GM21786 (cell line): ENCODE results near the gene CADM1.

Experiments
- ATAC-seq: cut with Tn5 transposase; IDR thresholded peaks from one replicate; pipeline ENCODE4 v1.9.1; 2021; ENCODE audit not compliant: unreplicated experiment

The CADM1 gene

DNA sequence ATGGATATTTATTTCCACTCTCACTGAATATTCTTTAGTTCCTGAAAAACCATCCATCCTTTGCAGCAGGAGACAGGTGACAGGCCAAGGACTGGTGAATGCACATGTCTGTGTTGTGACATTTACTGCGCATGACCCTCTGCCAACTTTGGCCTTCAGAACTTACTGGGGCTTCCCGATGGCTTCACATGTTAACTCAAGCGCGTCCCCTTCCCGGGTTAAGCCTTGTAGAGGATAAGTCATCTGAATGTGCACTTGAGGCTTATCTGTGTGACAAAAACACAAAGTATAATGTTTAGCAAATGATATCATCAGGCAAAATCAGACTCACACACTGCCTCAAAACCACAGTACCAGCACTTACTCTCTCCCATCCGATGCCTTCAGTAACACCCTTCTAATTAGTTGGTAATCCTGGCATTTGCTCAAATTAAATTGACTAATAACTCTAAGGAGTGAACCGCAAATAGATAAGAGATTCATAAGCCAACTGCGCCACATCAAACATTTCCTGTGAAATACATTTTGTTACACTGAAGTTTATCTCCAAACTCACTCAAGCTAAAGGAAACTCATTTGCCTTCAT is 286.4 kb downstream of the CADM1 start:
- ATAC-seq: no peak

DNA sequence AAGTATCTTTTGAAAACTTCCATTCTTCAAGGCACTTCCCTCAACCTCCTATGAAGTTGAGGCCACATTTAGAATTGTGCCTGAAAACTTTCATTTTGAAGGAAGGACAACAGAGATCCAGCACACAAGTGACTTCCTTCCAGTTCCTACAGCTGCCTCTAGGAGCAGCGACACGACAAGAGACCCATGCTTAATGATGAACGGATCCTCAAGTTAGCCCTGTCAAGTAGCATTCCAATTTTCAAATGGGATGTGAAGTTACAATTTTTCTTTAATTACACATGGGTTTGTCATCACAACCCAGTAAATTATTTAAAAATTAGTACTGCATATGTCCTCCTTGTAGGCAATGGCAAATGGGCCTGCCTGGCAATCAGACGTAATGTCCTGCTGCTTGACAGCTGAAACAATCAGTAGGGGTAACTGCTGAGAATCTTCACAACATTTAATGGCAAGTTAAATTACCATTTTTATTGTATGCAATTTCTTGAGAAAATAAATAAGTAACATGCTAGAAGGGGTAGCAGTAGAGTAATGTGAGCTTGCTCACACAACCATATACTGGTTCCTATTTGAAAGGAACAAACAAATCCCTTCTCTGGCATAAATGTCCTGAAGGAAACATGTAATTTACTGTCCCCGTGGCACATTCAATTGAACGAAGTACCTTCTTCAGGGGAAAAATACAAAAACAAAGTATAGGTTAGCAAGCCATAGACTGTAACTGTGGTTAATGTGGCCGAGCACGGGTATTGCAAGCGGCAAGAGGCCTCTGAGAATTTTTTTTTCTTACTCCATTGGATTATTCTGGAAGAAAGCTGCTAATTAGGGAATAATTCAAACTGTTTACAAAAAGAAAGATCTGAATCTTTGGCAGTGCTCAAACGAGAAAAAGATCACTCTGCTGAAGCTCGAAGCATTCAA is 288.3 kb downstream of the CADM1 start:
- no peak for ATAC-seq

DNA sequence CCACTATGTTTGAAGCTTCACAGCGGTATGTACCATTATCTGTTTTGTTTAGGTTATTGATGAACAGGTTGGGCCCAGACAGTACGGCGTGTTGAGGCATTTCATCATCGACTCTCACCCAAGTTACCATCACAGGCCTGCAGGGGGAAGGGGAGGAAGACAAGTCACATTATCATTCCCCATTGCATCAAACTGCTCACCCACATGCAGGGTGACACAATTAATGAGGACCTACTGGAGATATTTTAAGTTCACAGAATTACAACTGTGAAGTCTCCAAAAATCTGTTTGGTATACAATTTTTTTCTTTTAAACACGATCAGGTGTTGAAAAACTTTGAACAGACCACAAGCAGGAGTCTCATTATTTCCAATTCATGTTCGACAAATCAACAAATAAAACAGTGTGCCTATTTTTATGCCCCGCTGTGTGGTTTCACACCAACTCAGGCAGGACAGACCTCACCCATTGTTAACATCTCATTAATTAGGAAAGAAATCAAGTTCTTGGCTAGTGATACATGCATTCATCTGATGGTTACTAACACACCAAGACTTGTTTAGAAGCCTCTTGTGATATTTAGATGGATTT is 289.5 kb downstream of the CADM1 start:
- no peak for ATAC-seq

GRCh38 chr11:115213007-115213406 is 291.2 kb downstream of the CADM1 start:
- ATAC-seq: no peak

DNA sequence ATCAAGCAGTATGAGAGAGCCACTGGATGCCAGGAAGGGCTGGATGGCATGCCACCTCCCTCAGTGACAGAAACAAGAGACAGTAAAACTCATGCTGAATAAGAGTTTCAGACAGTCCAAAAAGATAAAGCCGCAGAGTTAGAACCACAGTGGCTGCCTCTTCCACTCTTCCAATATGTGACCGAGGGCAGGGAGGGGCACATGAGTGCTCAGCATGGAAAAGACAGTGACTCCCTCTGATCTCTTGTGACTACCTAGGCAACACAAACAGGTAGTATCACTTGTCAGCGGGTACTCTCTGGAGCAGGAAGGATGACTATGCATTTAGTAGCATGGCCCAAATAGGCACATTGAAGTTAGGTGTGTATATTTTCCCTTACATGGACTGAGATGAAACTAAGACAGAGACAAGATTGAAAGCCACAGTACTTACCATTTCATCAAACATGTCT is 295.4 kb downstream of the CADM1 start:
- no peak for ATAC-seq

GRCh38 chr11:115207916-115208315 is 296.3 kb downstream of the CADM1 start:
- ATAC-seq: no peak

GRCh38 chr11:115207166-115207591 is 297.0 kb downstream of the CADM1 start:
- no peak for ATAC-seq

DNA sequence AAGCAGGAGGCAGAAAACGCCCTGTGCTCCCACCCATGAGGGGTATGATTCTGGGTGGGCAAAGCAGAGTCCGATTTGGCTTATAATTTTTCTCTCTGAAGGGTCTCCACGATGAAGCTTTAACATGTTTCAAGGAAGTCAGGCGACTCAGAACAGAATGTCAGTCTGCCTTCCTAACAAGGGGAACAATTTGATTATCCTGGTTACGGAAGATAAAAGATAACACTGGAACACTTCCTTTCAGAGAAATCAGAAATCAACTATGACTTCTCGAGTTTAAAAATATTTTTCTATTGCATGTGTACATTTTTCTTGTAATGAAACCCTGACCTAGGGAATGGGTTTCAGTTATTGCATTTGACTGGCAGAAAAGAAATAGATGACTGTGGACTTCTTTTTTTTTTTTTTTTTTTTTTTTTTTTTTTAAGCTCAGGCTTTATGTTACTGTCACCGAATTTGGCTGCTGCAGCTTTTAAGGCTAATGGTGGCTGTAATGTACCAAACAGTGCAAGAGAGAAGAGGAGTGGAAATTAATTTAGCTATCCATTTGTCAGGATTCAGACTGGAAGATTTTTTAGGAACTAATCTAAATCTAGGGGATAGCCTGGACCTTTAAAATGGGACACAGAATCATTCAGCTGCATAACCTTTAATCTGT is 297.7 kb downstream of the CADM1 start:
- ATAC-seq: no peak

DNA sequence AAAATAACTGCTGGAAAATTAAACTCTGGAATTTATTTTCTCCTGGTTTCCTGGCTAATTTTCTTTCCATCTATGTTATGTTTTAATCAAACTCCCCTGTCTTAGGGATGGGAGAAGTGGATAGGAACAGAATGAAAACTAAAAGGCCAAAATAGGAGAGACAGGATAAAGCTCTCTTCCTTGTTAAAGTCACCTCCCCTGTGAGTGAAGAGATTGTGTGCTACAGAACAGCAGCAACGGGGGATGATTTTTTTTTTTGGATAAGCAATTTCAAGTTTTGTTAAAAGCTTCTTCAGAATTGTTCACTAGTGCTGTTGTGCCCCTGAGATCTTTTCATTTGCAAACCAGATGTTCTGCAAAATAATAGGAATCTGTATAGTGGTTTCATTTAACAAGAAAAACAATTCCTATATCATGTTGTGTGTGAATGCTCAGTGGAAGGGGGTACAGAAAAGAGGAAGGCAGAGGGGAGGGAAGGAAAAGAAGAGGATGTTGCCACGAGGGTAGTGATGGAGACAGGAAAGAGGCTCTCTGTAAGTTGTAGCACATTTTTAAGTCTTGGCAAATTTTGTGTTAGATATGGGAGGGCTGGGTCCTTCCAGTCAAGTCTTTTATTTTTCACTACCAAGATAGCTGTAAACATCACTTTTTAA is 301.2 kb downstream of the CADM1 start:
- ATAC-seq: no peak

GRCh38 chr11:115202074-115202473 is 302.1 kb downstream of the CADM1 start:
- no peak for ATAC-seq

DNA sequence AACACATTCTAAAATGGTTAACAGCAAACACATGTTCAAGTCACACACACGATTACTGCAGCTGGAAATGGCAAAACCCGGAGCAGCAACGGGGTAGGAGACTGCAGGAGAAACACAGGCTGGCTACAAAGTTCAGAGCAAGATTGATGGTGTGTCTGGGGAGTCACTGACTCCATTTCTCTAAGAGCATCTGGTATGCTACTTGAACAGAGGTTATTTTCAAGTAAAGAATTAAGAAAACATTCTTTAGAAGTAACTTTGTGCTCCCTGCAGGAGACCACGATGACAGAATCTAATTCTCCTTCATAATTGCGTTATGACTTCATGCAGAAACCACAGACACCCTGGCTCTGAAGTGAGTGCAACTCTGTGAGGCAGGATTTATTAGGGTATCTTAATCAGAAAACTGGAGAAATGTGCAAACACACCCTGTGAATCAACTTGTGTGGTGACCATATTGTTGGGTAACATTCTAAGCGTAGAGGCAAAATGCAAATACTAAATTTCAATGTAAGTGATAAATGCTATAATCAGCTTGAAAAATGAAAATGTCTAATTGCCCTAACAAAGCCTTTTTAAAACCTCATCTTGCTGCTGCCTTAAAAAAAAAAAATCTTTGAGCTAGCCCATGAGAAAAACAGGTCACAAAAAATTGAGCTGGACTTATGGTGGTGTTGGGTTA is 303.0 kb downstream of the CADM1 start:
- ATAC-seq: no peak

DNA sequence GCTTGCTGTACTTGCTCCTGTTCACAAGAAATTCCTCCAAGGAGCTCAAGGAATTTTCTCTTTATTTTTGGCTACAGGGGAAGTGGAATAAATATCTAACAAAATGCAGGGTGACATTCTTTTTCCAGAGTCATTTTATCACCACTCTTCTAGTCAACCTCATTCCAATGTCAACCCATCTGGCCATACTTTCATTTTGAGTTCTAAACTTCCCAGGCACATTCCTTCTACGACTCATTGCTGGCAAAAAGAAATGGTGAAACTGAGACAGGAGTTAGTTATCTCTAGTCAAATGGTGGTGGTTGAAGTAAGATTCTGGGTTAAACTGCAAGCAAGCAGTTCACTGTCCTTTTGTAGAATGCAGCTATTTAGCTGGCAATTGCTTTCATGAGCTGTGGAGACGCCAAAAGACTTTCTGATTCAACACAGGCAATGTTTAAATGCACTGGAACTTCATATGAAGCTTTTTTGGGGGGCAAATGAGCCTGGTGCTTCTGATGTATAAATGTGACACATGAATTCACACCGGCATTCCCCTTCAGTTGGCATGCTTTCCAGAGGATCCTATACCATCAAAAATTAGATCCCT is 304.6 kb downstream of the CADM1 start:
- ATAC-seq: no peak

DNA sequence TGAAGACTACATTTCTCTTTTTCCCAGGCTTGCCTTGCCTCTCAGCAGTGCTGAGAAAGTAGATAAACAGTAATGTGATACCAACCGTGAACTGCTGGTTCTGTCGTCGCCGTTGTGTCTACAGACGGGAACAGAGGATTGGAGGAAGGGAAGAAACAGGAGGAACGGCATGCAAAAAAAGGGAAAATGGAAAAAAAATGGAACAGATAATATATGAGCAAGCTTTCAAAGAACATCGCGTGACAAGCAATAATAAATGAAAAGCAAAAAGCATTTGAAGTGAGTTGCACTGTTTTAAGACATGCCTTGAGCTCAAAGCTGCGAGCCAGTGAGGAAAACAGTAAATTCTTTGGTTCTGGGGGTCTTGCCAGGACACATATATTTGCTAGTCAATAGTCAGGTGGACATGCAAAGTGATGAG is 305.9 kb downstream of the CADM1 start:
- no peak for ATAC-seq

GRCh38 chr11:115197433-115197832 is 306.8 kb downstream of the CADM1 start:
- no peak for ATAC-seq

DNA sequence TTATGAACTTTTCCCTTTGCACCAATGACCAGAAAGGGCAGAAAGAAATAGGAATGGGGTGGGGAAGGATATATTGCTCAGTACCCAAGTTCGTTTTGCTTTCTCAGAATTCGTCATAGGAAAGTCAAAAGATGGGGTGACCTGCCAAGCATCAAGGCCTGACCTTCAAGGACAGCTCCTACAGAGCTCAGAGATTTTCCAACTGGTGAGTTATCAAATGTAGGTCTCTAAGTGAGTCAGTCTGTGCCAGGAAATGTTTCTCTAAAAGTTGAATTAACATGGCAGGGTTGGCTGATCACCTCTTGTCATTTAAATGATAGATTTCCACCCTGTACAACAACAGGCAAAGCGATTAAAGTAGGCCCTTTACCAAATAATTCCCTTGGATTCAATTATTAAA is 307.2 kb downstream of the CADM1 start:
- no peak for ATAC-seq

DNA sequence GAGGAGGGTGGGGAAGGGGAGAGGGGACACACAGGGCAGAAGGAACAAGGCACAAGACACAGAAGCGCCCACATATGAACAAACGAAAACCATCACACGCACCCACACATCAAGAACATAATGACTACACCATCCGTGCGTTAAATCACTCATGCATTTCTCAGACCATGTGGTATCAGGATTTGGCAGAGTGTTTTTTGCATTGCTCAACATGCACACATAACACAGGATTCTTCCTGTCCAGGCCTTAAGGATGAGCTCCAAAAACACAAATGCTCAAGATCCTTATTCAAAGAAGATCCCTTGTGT is 309.5 kb downstream of the CADM1 start:
- no peak for ATAC-seq

DNA sequence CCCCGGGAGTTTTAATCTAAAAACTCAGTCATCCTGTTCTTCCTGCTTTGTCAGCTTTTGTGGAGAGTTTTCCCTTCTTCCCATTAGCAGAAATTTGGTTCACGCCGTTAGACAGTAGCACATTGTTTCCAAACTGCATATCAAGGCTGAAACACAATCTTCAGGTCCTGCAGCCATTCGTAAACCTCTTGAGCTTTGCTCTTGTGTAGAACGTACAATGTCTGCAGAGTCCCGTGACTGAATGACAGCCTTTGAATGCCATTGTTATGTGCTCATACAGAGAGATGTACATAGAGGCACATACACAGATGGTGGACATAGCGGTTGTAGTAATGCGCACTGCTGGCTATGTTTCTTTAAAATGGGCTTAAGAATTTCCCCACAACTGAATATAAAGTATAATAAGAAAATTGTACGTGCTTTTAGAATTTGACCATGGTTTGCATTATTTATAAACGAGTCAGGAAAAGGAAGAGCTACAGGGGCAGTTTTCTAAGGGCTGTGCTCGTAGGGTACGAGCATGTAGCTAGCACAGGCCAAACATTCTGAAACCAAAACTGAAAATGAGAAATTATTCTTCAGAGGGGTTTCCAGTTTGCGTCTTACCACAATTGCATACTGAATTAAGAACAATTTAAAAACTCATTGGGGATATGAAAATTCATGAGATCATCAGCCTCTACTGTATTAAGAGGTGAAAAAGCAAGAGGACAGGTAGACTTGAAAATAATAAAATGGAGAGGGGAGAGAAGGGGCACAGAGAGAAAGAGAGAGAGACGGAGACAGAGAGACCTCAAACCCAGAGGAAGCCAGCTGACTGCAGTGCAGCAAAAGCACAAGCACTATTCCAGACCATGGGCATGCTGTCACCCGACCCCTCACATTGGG is 310.1 kb downstream of the CADM1 start:
- no peak for ATAC-seq

DNA sequence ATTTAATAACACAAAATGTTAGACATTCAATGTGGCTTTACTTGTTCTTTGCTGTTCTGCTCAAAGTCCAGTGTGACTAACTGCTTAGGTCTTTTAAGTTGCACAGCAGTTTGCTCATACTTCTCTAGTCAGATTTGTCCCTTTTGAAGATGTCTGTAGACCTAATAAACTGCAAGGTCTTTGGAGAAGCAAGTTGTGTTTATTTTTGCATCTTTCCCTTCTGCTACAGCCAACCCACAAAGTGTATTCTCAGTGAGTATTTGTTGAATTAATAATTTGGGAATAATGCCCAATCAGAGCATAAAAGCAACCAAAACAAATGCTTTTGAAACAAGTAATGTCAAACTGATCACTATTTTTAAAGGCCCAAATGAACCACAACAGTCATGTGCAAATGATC is 312.5 kb downstream of the CADM1 start:
- ATAC-seq: no peak

- ATAC-seq: no peak
Observed at GRCh38 chr11:115190196-115190595, 314.0 kb downstream of the CADM1 start.
